Left cardiac atrium (tissue), 4 donors: Measurements from ENCODE around the gene GRK4. TPM values are rescaled to one million over a fixed set of nuclear protein-coding genes. Genes with fewer than 3 reads are reported as not detected.
"Not testable (repeated sequence)": the region's sequence is repeated elsewhere in the genome, so short reads cannot be mapped to it uniquely, and the experiment has no call there.

ENCODE experiments used
- ATAC-seq, 2 donors: fragments of 200-7000 bp; cut with Tn5 transposase; one replicate each; pipeline ENCODE4 v1.9.1; 2020; ENCODE audit warnings: mild to moderate bottlenecking in 2 of 2, moderate library complexity in 2 of 2
- DNase-seq: peaks from one replicate; pipeline ENCODE4 v3.0.0-alpha.2; 2020
- intact Hi-C, 2 donors: fragments of 100-400 bp; cut with DNase I; formaldehyde crosslinking; loops; one replicate each; pipeline versions ENCODE4 v1.14.1 to v1.15.1; 2022 to 2023
- total RNA-seq, 2 donors: library from RNA; stranded (reverse); fragmentation: NEBNext Ultra II Directional; extraction: Animal tissue kit (Norgen Biotek cat#: 25700); gene quantifications; one replicate each; pipeline ENCODE4 v1.2.1, GENCODE V29; 2021
- donor health status: DM: no; HTN: yes; CAD: no.
- donor health status: DM: no; HTN: yes; CAD: no; lungs with severe emphysema.
- donor health status: DM: yes; HTN: yes; CAD: no.
- donor health status: Dilated cardiomyopathy.

GRK4 gene
- total RNA-seq, 2 donors from 2014 or later: 8.5 to 11.5 TPM

GRCh38 chr4:2983715-2984114 lies 20.3 kb downstream of the GRK4 start:
- intact Hi-C loops, ATAC-seq: not testable (repeated sequence)

GRCh38 chr4:2991243-2991642 lies 27.9 kb downstream of the GRK4 start:
- intact Hi-C loops: no loop called here
- DNase-seq (no peak), ATAC-seq (no peak)

More at GRCh38 chr4:2983715-2984114, 20.3 kb downstream of the GRK4 start:
- DNase-seq: not testable (repeated sequence)

GRCh38 chr4:2994917-2995316 lies 31.5 kb downstream of the GRK4 start:
- intact Hi-C loops: no loop called here
- no peak for ATAC-seq

GRCh38 chr4:2995546-2996265 lies 32.3 kb downstream of the GRK4 start:
- intact Hi-C loops: no loop called here
- no peak for ATAC-seq

More at GRCh38 chr4:2994917-2995316, 31.5 kb downstream of the GRK4 start:
- no peak for DNase-seq

GRCh38 chr4:2996415-2996814 lies 33.0 kb downstream of the GRK4 start:
- DNase-seq (no peak), ATAC-seq (no peak)
- intact Hi-C loops: no loop called here

More at GRCh38 chr4:2995546-2996265, 32.3 kb downstream of the GRK4 start:
- DNase-seq: no peak

- intact Hi-C loops: no loop called here
- no peak for DNase-seq
- no peak for ATAC-seq
Measured at GRCh38 chr4:3007724-3008123, 44.4 kb downstream of the GRK4 start.

- no peak for ATAC-seq
- DNase-seq: no peak
- intact Hi-C loops: no loop called here
Measured at GRCh38 chr4:3009422-3009821, 46.1 kb downstream of the GRK4 start.

- ATAC-seq (no peak), DNase-seq (no peak)
- intact Hi-C loops: no loop called here
Measured at GRCh38 chr4:3010577-3010976, 47.2 kb downstream of the GRK4 start.

- ATAC-seq (no peak), DNase-seq (no peak)
- intact Hi-C loops: no loop called here
Measured at GRCh38 chr4:3010998-3011397, 47.6 kb downstream of the GRK4 start.

GRCh38 chr4:3011456-3012220 lies 48.3 kb downstream of the GRK4 start:
- intact Hi-C loops: no loop called here
- ATAC-seq: no peak

GRCh38 chr4:3013323-3013722 lies 50.0 kb downstream of the GRK4 start:
- DNase-seq: no peak
- no peak for ATAC-seq
- intact Hi-C loops: no loop called here

More at GRCh38 chr4:3011456-3012220, 48.3 kb downstream of the GRK4 start:
- no peak for DNase-seq

GRCh38 chr4:3013839-3014350 lies 50.5 kb downstream of the GRK4 start:
- intact Hi-C loops: no loop called here
- ATAC-seq: peak in 1 of 2 donors; percentile 69

GRCh38 chr4:3016961-3017360 lies 53.6 kb downstream of the GRK4 start:
- DNase-seq: no peak
- no peak for ATAC-seq
- intact Hi-C loops: no loop called here

More at GRCh38 chr4:3013839-3014350, 50.5 kb downstream of the GRK4 start:
- DNase-seq: no peak

GRCh38 chr4:3017504-3017903 lies 54.1 kb downstream of the GRK4 start:
- intact Hi-C loops: no loop called here

GRCh38 chr4:3019145-3019846 lies 55.9 kb downstream of the GRK4 start:
- DNase-seq (no peak), ATAC-seq (no peak)
- intact Hi-C loops: no loop called here

More at GRCh38 chr4:3017504-3017903, 54.1 kb downstream of the GRK4 start:
- DNase-seq (no peak), ATAC-seq (no peak)

- intact Hi-C loops: no loop called here
- no peak for DNase-seq
- ATAC-seq: no peak
Measured at GRCh38 chr4:3021127-3021526, 57.8 kb downstream of the GRK4 start.

- no peak for ATAC-seq
- intact Hi-C loops: no loop called here
- no peak for DNase-seq
Measured at GRCh38 chr4:3021627-3022026, 58.3 kb downstream of the GRK4 start.

- DNase-seq (no peak), ATAC-seq (no peak)
- intact Hi-C loops: no loop called here
Measured at GRCh38 chr4:3022112-3022511, 58.7 kb downstream of the GRK4 start.

- intact Hi-C loops: no loop called here
- DNase-seq (no peak), ATAC-seq (no peak)
Measured at GRCh38 chr4:3022651-3023050, 59.3 kb downstream of the GRK4 start.

- DNase-seq (no peak), ATAC-seq (no peak)
Measured at GRCh38 chr4:3025881-3026280, 62.5 kb downstream of the GRK4 start.

More at GRCh38 chr4:3025881-3026280, 62.5 kb downstream of the GRK4 start:
- intact Hi-C loops: no loop called here
